ENCODE results near the gene PMM1.
"Not testable (repeated sequence)": the region's sequence is repeated elsewhere in the genome, so short reads cannot be mapped to it uniquely, and the experiment has no call there.

Gene PMM1

GRCh38 chr22:41563051-41563711 is 26.5 kb downstream of the PMM1 start:
- DNase-seq (ENCODE audit: low spot score), result peak; percentile 58

- no peak for DNase-seq (ENCODE audit: low spot score)
Observed at GRCh38 chr22:41562461-41562860, 27.2 kb downstream of the PMM1 start.

- DNase-seq (ENCODE audit: low spot score), result peak; percentile 60
Observed at GRCh38 chr22:41561788-41562187, 27.9 kb downstream of the PMM1 start.

- DNase-seq (ENCODE audit: low spot score), result no peak
Observed at GRCh38 chr22:41561335-41561734, 28.3 kb downstream of the PMM1 start.

- DNase-seq (ENCODE audit: low spot score), result no peak
Observed at GRCh38 chr22:41560095-41560471, 29.6 kb downstream of the PMM1 start.

GRCh38 chr22:41558241-41558630 is 31.4 kb downstream of the PMM1 start:
- not testable (repeated sequence) for DNase-seq (ENCODE audit: low spot score)

GRCh38 chr22:41557401-41558240 is 32.0 kb downstream of the PMM1 start:
- DNase-seq (ENCODE audit: low spot score), result no peak

- no peak for DNase-seq (ENCODE audit: low spot score)
Observed at GRCh38 chr22:41556561-41556960, 33.1 kb downstream of the PMM1 start.

GRCh38 chr22:41555325-41555982 is 34.2 kb downstream of the PMM1 start:
- no peak for DNase-seq (ENCODE audit: low spot score)

GRCh38 chr22:41551877-41552582 is 37.6 kb downstream of the PMM1 start:
- DNase-seq (ENCODE audit: low spot score), result no peak

GRCh38 chr22:41550952-41551491 is 38.6 kb downstream of the PMM1 start:
- DNase-seq (ENCODE audit: low spot score), result no peak

- no peak for DNase-seq (ENCODE audit: low spot score)
Observed at GRCh38 chr22:41548830-41549211, 40.8 kb downstream of the PMM1 start.

- no peak for DNase-seq (ENCODE audit: low spot score)
Observed at GRCh38 chr22:41544671-41545476, 44.8 kb downstream of the PMM1 start.

- peak; percentile 99 for DNase-seq (ENCODE audit: low spot score)
Observed at GRCh38 chr22:41543854-41544670, 45.6 kb downstream of the PMM1 start, which contains the start of gene POLR3H. Gene POLR3H (minus strand): TSS chr22:41544470. CDS start chr22:41544101, 369 bp downstream.

- DNase-seq (ENCODE audit: low spot score), result no peak
Observed at GRCh38 chr22:41542224-41542623, 47.4 kb downstream of the PMM1 start.

GRCh38 chr22:41541484-41541883 is 48.2 kb downstream of the PMM1 start:
- DNase-seq (ENCODE audit: low spot score), result no peak

- no peak for DNase-seq (ENCODE audit: low spot score)
Observed at GRCh38 chr22:41540365-41540764, 49.3 kb downstream of the PMM1 start.

GRCh38 chr22:41540006-41540315 is 49.7 kb downstream of the PMM1 start:
- DNase-seq (ENCODE audit: low spot score), result peak; percentile 66

GRCh38 chr22:41539146-41540005 is 50.3 kb downstream of the PMM1 start:
- DNase-seq (ENCODE audit: low spot score), result no peak

Data from hematopoietic multipotent progenitor cell treated with erythropoietin and hydrocortisone succinate and interleukin-3 and kit ligand, for 17 days (in vitro differentiated cells).